H1 (cell line): ENCODE data around the gene SKAP1. TPM values are rescaled to one million over a fixed set of nuclear protein-coding genes. Genes with fewer than 3 reads are reported as not detected.

Experiments used
- CTCF ChIA-PET: fragments of 300-600 bp; sonication (Branson Sonifier 250); formaldehyde crosslinking; loops from one replicate; lab custom pipeline; 2021; ENCODE audit not compliant: partially characterized antibody; lab: Charles Lee
- POLR2A ChIA-PET: fragments of 300-600 bp; sonication (Branson Sonifier 250); formaldehyde crosslinking; loops from one replicate; lab custom pipeline; 2021; ENCODE audit warnings: inconsistent platforms; ENCODE audit not compliant: partially characterized antibody; lab: Charles Lee
- DNase-seq, 2 experiments: peaks; one replicate each; pipeline versions ENCODE4 v3.0.0 to v3.0.0-alpha.2; 2010 to 2022; ENCODE audit warnings: low spot score in 2 of 2, low read depth in 1 of 2, mixed read lengths in 1 of 2
- FAIRE-seq: peaks from 2 replicates; lab custom pipeline; 2011; peaks lifted over from hg19 to GRCh38; lab: Jason Lieb, UNC
- H2AFZ ChIP-seq: 2 replicates; pipeline ENCODE4 v1.8.1; 2012; ENCODE audit warnings: low read length, inconsistent platforms
- H2AK5ac ChIP-seq: 2 replicates; pipeline ENCODE4 v1.6.1; 2013; ENCODE audit warnings: low read depth, low read length
- H2BK120ac ChIP-seq: replicated peaks from 2 replicates; pipeline ENCODE3; 2013; ENCODE audit warnings: low read depth, low read length, inconsistent platforms
- H2BK12ac ChIP-seq: 2 replicates; pipeline ENCODE4 v1.6.1; 2013; ENCODE audit warnings: low read depth, low read length
- H2BK15ac ChIP-seq: 2 replicates; pipeline ENCODE4 v1.6.1; 2013; ENCODE audit warnings: low read length
- H2BK20ac ChIP-seq: 2 replicates; pipeline ENCODE4 v1.6.1; 2013; ENCODE audit warnings: low read length
- H2BK5ac ChIP-seq: 2 replicates; pipeline ENCODE4 v1.6.1; 2013; ENCODE audit warnings: low read depth, low read length
- H3K14ac ChIP-seq: 2 replicates; pipeline ENCODE4 v1.6.1; 2013; ENCODE audit warnings: inconsistent platforms; ENCODE audit not compliant: insufficient read length
- H3K18ac ChIP-seq: 2 replicates; pipeline ENCODE4 v1.6.1; 2013; ENCODE audit warnings: low read length; ENCODE audit errors: extremely low read depth
- H3K23ac ChIP-seq: 2 replicates; pipeline ENCODE4 v1.6.1; 2013; ENCODE audit warnings: inconsistent platforms; ENCODE audit not compliant: insufficient read length
- H3K23me2 ChIP-seq: 2 replicates; pipeline ENCODE4 v1.6.1; 2013; ENCODE audit warnings: low read depth, low read length
- H3K27ac ChIP-seq: 2 replicates; pipeline ENCODE4 v1.6.1; 2011; ENCODE audit warnings: low read depth, low read length, inconsistent platforms
- H3K27me3 ChIP-seq, 4 experiments: replicated peaks in 1 of 4; 1 replicate in 1 of 4; 2 replicates in 3 of 4; pipeline versions ENCODE4 v1.6.1 to v1.8.1; 2011 to 2013; ENCODE audit warnings: low read length in 3 of 4, mild to moderate bottlenecking in 3 of 4, inconsistent platforms in 2 of 4, mixed read lengths in 2 of 4, moderate library complexity in 1 of 4; ENCODE audit not compliant: control insufficient read depth in 3 of 4, insufficient read depth in 3 of 4; ENCODE audit errors: extremely low read depth in 1 of 4
- H3K36me3 ChIP-seq, 4 experiments: 2 replicates each; pipeline versions ENCODE4 v1.6.1 to v1.8.1; 2011 to 2013; ENCODE audit warnings: mild to moderate bottlenecking in 4 of 4, low read length in 3 of 4, moderate library complexity in 2 of 4, control low read depth in 1 of 4, inconsistent platforms in 1 of 4; ENCODE audit not compliant: insufficient read depth in 4 of 4, control insufficient read depth in 2 of 4
- H3K4ac ChIP-seq: replicated peaks from 2 replicates; pipeline ENCODE3; 2013; ENCODE audit warnings: low read length, low read depth, mixed read lengths, inconsistent platforms; ENCODE audit not compliant: insufficient read length
- H3K4me1 ChIP-seq, 4 experiments: replicated peaks in 1 of 4; 1 replicate in 1 of 4; 2 replicates in 3 of 4; pipeline versions ENCODE4 v1.6.1 to v1.8.1; 2011 to 2013; ENCODE audit warnings: low read length in 3 of 4, inconsistent platforms in 2 of 4, mixed read lengths in 1 of 4; ENCODE audit not compliant: insufficient read depth in 4 of 4, control insufficient read depth in 3 of 4
- H3K4me2 ChIP-seq, 2 experiments: 2 replicates each; pipeline versions ENCODE4 v1.6.1 to v1.8.1; 2011 to 2013; ENCODE audit warnings: low read depth in 2 of 2, low read length in 2 of 2, control low read depth in 1 of 2, inconsistent platforms in 1 of 2, mild to moderate bottlenecking in 1 of 2; ENCODE audit not compliant: insufficient read depth in 1 of 2
- H3K4me3 ChIP-seq, 4 experiments: fragments of 200-600, 300-600 bp in 1 of 4; sonication (generic), shearing (Covaris generic), sonication (Bioruptor Twin) in 1 of 4; 2 replicates each; pipeline versions ENCODE4 v1.5.1 to v1.8.1; 2011 to 2016; ENCODE audit warnings: low read length in 4 of 4, low read depth in 3 of 4, control low read depth in 2 of 4, inconsistent platforms in 2 of 4, mild to moderate bottlenecking in 2 of 4, mixed read lengths in 1 of 4, moderate library complexity in 1 of 4; ENCODE audit not compliant: insufficient read depth in 2 of 4; ENCODE audit errors: extremely low read depth in 1 of 4
- H3K56ac ChIP-seq: replicated peaks from 2 replicates; pipeline ENCODE3; 2013; ENCODE audit warnings: low read depth, mild to moderate bottlenecking, mixed read lengths, low read length, inconsistent platforms; ENCODE audit not compliant: insufficient read length
- H3K79me1 ChIP-seq: 2 replicates; pipeline ENCODE4 v1.6.1; 2013; ENCODE audit warnings: low read depth, low read length, control low read depth
- H3K79me2 ChIP-seq, 2 experiments: 2 replicates each; pipeline versions ENCODE4 v1.6.1 to v1.8.1; 2012 to 2013; ENCODE audit warnings: low read length in 2 of 2, mild to moderate bottlenecking in 2 of 2, inconsistent platforms in 1 of 2; ENCODE audit not compliant: insufficient read depth in 2 of 2, control insufficient read depth in 1 of 2
- H3K9ac ChIP-seq, 4 experiments: replicated peaks in 1 of 4; 1 replicate in 1 of 4; 2 replicates in 3 of 4; pipeline versions ENCODE4 v1.6.1 to v1.8.1; 2011 to 2013; ENCODE audit warnings: low read depth in 3 of 4, low read length in 3 of 4, control low read depth in 2 of 4, mild to moderate bottlenecking in 2 of 4, moderate library complexity in 2 of 4, inconsistent platforms in 1 of 4; ENCODE audit errors: extremely low read depth in 1 of 4
- H3K9me3 ChIP-seq, 2 experiments: 2 replicates each; pipeline versions ENCODE4 v1.6.1 to v1.8.1; 2012 to 2013; ENCODE audit warnings: mild to moderate bottlenecking in 2 of 2, moderate library complexity in 2 of 2, control low read depth in 1 of 2, inconsistent platforms in 1 of 2, low read depth in 1 of 2, low read length in 1 of 2, mixed read lengths in 1 of 2; ENCODE audit not compliant: insufficient read depth in 2 of 2
- H4K20me1 ChIP-seq, 2 experiments: replicated peaks in 1 of 2; 2 replicates each; pipeline versions ENCODE3 to v1.8.1; 2011 to 2013; ENCODE audit warnings: inconsistent platforms in 2 of 2, low read length in 2 of 2, mild to moderate bottlenecking in 1 of 2; ENCODE audit not compliant: insufficient read depth in 2 of 2, control insufficient read depth in 1 of 2
- H4K5ac ChIP-seq: 2 replicates; pipeline ENCODE4 v1.6.1; 2013; ENCODE audit warnings: low read length, low read depth, mixed read lengths, inconsistent platforms; ENCODE audit not compliant: insufficient read length
- H4K8ac ChIP-seq: 2 replicates; pipeline ENCODE4 v1.8.0; 2013; ENCODE audit warnings: mild to moderate bottlenecking, moderate library complexity, low read length, inconsistent platforms; ENCODE audit not compliant: insufficient read depth; ENCODE audit errors: extremely low read depth
- H4K91ac ChIP-seq: replicated peaks from 2 replicates; pipeline ENCODE3; 2013; ENCODE audit warnings: low read length, mixed read lengths, inconsistent platforms; ENCODE audit not compliant: insufficient read length
- EZH2 ChIP-seq: fragments of 200-600 bp; sonication (generic); IDR thresholded peaks from 2 replicates; pipeline ENCODE4 v1.7.1; 2012; ENCODE audit warnings: low read depth, mild to moderate bottlenecking, moderate library complexity, low read length, inconsistent platforms; ENCODE audit not compliant: severe bottlenecking
- MAFK ChIP-seq: IDR thresholded peaks from 2 replicates; pipeline ENCODE4 v1.6.1; 2012; ENCODE audit warnings: low read depth, mild to moderate bottlenecking, improper control_type of control experiment, low read length
- MAX ChIP-seq: IDR thresholded peaks from 2 replicates; pipeline ENCODE4 v1.6.1; 2012; ENCODE audit warnings: inconsistent platforms
- SP2 ChIP-seq: IDR thresholded peaks from 2 replicates; pipeline ENCODE4 v1.6.1; 2012; ENCODE audit warnings: mild to moderate bottlenecking, low read length, inconsistent platforms
- SUZ12 ChIP-seq: fragments of 200-600 bp; sonication (generic); IDR thresholded peaks from 2 replicates; pipeline ENCODE4 v1.6.1; 2012; ENCODE audit warnings: mild to moderate bottlenecking, inconsistent platforms, low read length, moderate library complexity, mixed read lengths
- TBP ChIP-seq: IDR thresholded peaks from 2 replicates; pipeline ENCODE4 v1.6.1; 2011; ENCODE audit warnings: low read depth, low read length, improper control_type of control experiment
- WGBS, 2 experiments: shearing (Covaris generic) in 1 of 2; methylation state at CpG; one replicate each; pipeline versions ENCODE4 v1.1.6 to v1.1.7; 2013 to 2015; ENCODE audit warnings: low lambda C conversion rate in 2 of 2, mixed read lengths in 2 of 2, inconsistent platforms in 1 of 2, low coverage in 1 of 2, missing lambda C conversion rate in 1 of 2; ENCODE audit not compliant: insufficient replicate concordance in 2 of 2, insufficient coverage in 1 of 2, insufficient read length in 1 of 2; ENCODE audit errors: extremely low coverage in 1 of 2, missing lambda C conversion rate in 1 of 2; 5-methylcytosine and 5-hydroxymethylcytosine counted together
- long read RNA-seq, 2 experiments: library from RNA in 1 of 2; library from capped mRNA in 1 of 2; stranded (forward); transcript quantifications; one replicate each; pipeline ENCODE4 v2.0.0, GENCODE V29; 2021; ENCODE audit warnings: inconsistent platforms in 1 of 2
- polyA minus RNA-seq, 3 experiments: library from RNA; depleted of rRNA, polyadenylated mRNA; stranded (reverse); fragments of >200 nt; gene quantifications; 1 replicate in 2 of 3; 2 replicates in 1 of 3; pipeline ENCODE4 v1.2.3, GENCODE V29; 2011
- polyA plus RNA-seq, 7 experiments: library from polyadenylated mRNA; depleted of rRNA in 3 of 7; stranded (reverse) in 5 of 7; unstranded in 2 of 7; fragments of >200 nt in 5 of 7; fragments of 200-250 nt in 2 of 7; gene quantifications; 1 replicate in 5 of 7; 2 replicates in 1 of 7; 4 replicates in 1 of 7; pipeline versions ENCODE4 v1.2.1 to v1.2.3, GENCODE V29; 2011 to 2013; ENCODE audit warnings: missing spikeins in 2 of 7, mixed read lengths in 2 of 7
- total RNA-seq: library from RNA; stranded (reverse); fragmentation: NEBNext Ultra II Directional; extraction: Animal tissue kit (Norgen Biotek cat#: 25700); gene quantifications from 2 replicates; pipeline ENCODE4 v1.2.1, GENCODE V29; 2021
- TF ChIP-seq, protein P1 (sequence below): IDR thresholded peaks from 2 replicates; pipeline ENCODE4 v1.6.1; 2012; ENCODE audit warnings: inconsistent platforms

Gene SKAP1
- total RNA-seq = not detected in 2 replicates
- not detected in 2 replicates for polyA plus RNA-seq (2011; rRNA removed)
- 0.10 TPM for polyA plus RNA-seq (2011; cell fraction: cytosol; rRNA removed)
- not detected for polyA plus RNA-seq (2011; cell fraction: nucleus; rRNA removed)
- polyA plus RNA-seq (2012, experiment 1 of 2) = not detected in 4 replicates
- not detected for polyA plus RNA-seq (2012, experiment 2 of 2)
- polyA plus RNA-seq (2013, experiment 1 of 2) = 0.08 TPM
- 0.09 TPM for polyA plus RNA-seq (2013, experiment 2 of 2)
- not detected in 2 replicates for polyA minus RNA-seq (2011; rRNA and poly(A)+ RNA removed)
- not detected for polyA minus RNA-seq (2011; cell fraction: cytosol; rRNA and poly(A)+ RNA removed)
- not detected for polyA minus RNA-seq (2011; cell fraction: nucleus; rRNA and poly(A)+ RNA removed)
- long read RNA-seq, experiment 1 = 0 reads
- long read RNA-seq, experiment 2 = 0 reads

GRCh38 chr17:48429638-48430586 lies at the start of gene SKAP1:
SKAP1 (minus strand) TSS chr17:48430214.
- Histone ChIP-seq H3K9me3 (no peaks in the 10 kb centered on the region), H3K27me3 (peaks cover 11 to 31% (median 27%) of the 10 kb centered on the region in 4 experiments), H3K4me2 (peak within 1 kb of the TSS; percentile 35 to 64), H2AK5ac (no peak within 1 kb of the TSS), H3K4me3 (peak within 1 kb of the TSS; percentile 1 to 49 (median 14); a peak in 5 of 8 replicates), H3K27ac (no peak within 1 kb of the TSS), H3K18ac (no peak within 1 kb of the TSS; the same call in 1 of the 2 replicates), H4K8ac (no peak within 1 kb of the TSS; the same call in 1 of the 2 replicates), H4K5ac (no peak within 1 kb of the TSS), H4K20me1 (no peaks in the 10 kb centered on the region), H2BK120ac (no peak within 1 kb of the TSS), H3K9ac (no peak within 1 kb of the TSS), H3K79me1 (no peaks in the 10 kb centered on the region), H2AFZ (peak within 1 kb of the TSS; percentile 14), H3K56ac (no peak within 1 kb of the TSS), H3K36me3 (no peaks in the 10 kb centered on the region), H3K4ac (no peak within 1 kb of the TSS), H4K91ac (no peak within 1 kb of the TSS), H2BK15ac (peak within 1 kb of the TSS; percentile 84; the same call in 1 of the 2 replicates), H3K14ac (no peak within 1 kb of the TSS), H3K23me2 (no peaks in the 10 kb centered on the region), H2BK12ac (peak within 1 kb of the TSS; percentile 65; the same call in 1 of the 2 replicates), H3K23ac (no peak within 1 kb of the TSS), H3K79me2 (no peaks in the 10 kb centered on the region), H2BK5ac (peak within 1 kb of the TSS; percentile 26; the same call in 1 of the 2 replicates), H2BK20ac (peak within 1 kb of the TSS; percentile 6; the same call in 1 of the 2 replicates), H3K4me1 (peaks cover 0 to 3% (median 0%) of the 10 kb centered on the region in 4 experiments; a peak in 2 of 7 replicates)
- 43% methylated on average over 38 of the region's 65 CpGs; no CpG with 5 or more reads in 1 of the 2 experiments for WGBS, 2 experiments
- CTCF ChIA-PET = interaction anchor here (1.3 kb wide), 2 partner anchors 15 to 376 kb away, joined by 3 read pairs; no protein-coding TSS in a partner anchor
- DNase-seq (peak in 1 of 2 experiments; percentile 75), FAIRE-seq (no peak)
- POLR2A ChIA-PET = interaction anchor here (1.4 kb wide), 1 partner anchor 74 kb away, joined by 3 read pairs; no protein-coding TSS in a partner anchor
- no peak for TF ChIP-seq SP2
- TF ChIP-seq SUZ12 = peak; percentile 74; the same call in 1 of the 2 replicates
- TF ChIP-seq, protein P1, sequence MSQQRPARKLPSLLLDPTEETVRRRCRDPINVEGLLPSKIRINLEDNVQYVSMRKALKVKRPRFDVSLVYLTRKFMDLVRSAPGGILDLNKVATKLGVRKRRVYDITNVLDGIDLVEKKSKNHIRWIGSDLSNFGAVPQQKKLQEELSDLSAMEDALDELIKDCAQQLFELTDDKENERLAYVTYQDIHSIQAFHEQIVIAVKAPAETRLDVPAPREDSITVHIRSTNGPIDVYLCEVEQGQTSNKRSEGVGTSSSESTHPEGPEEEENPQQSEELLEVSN = peak; percentile 77
- peak; percentile 41; the same call in 1 of the 2 replicates for TF ChIP-seq TBP
- peak; percentile 71 for TF ChIP-seq EZH2
- no peak for TF ChIP-seq MAFK
- TF ChIP-seq MAX = peak; percentile 68
